GM12875 (cell line): ENCODE measurements around the gene MAN2B2.
"Not testable (repeated sequence)": the region's sequence is repeated elsewhere in the genome, so short reads cannot be mapped to it uniquely, and the experiment has no call there.

Experiments
- H3K4me3 ChIP-seq: one replicate; pipeline ENCODE4 v1.5.1; 2011; ENCODE audit warnings: low read depth, low read length, control low read depth
- CTCF ChIP-seq: IDR thresholded peaks from 2 replicates; pipeline ENCODE4 v1.5.1; 2011; ENCODE audit warnings: low read depth, mild to moderate bottlenecking, control low read depth, inconsistent platforms, low read length, moderate library complexity, borderline replicate concordance; ENCODE audit not compliant: insufficient read depth

Gene MAN2B2

GRCh38 chr4:6663596-6664393 lies 88.8 kb downstream of the MAN2B2 start:
- H3K4me3 ChIP-seq = no peak overlapping the region

GRCh38 chr4:6665320-6665654 lies 90.3 kb downstream of the MAN2B2 start:
- no peak overlapping the region for H3K4me3 ChIP-seq
- TF ChIP-seq CTCF = no peak

More at GRCh38 chr4:6663596-6664393, 88.8 kb downstream of the MAN2B2 start:
- TF ChIP-seq CTCF = no peak

- no peak overlapping the region for H3K4me3 ChIP-seq
- no peak for TF ChIP-seq CTCF
These were observed 93.4 kb downstream of the MAN2B2 start for GRCh38 chr4:6668391-6668790.

- no peak overlapping the region for H3K4me3 ChIP-seq
- TF ChIP-seq CTCF = no peak
These were observed 96.7 kb downstream of the MAN2B2 start for GRCh38 chr4:6671648-6672047.

GRCh38 chr4:6672131-6672530 lies 97.1 kb downstream of the MAN2B2 start:
- no peak for TF ChIP-seq CTCF

GRCh38 chr4:6672541-6673190 lies 97.7 kb downstream of the MAN2B2 start:
- H3K4me3 ChIP-seq = not testable (repeated sequence)

More at GRCh38 chr4:6672131-6672530, 97.1 kb downstream of the MAN2B2 start:
- no peak overlapping the region for H3K4me3 ChIP-seq
